ENCODE results near the gene ERLEC1.
"Not testable (repeated sequence)": the region's sequence is repeated elsewhere in the genome, so short reads cannot be mapped to it uniquely, and the experiment has no call there.

ERLEC1 gene

DNA sequence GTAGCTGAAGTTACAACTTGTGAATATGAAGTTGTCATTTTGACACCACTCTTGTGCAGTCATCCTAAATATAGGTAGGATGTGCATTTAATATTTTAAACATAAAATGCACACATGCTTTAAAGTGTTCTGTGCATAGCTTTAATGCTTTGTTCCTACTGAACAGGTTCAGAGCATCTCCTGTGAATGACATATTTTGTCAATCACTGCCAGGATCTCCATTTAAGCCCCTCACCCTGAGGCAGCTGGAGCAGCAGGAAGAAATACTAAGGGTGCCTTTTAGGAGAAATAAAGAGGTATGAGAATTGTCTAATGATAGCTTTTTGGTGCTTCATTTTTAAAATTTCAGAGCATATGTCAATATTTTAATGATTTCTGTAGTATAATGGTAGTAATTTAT, 14.7 kb downstream of the ERLEC1 start:
- H3K4me1 Mint-ChIP-seq: no peaks in the 10 kb centered on the region
- H3K27me3 Mint-ChIP-seq: no peaks in the 10 kb centered on the region
- H3K4me3 Mint-ChIP-seq: no peak overlapping the region
- no peak overlapping the region for H3K27ac Mint-ChIP-seq
- H3K9me3 Mint-ChIP-seq: no peaks in the 10 kb centered on the region
- peaks cover 19% of the 10 kb centered on the region for H3K36me3 Mint-ChIP-seq
- ATAC-seq (ENCODE audit: low read depth) (no peak), DNase-seq (ENCODE audit: low spot score in 2 of 2) (no peak)

DNA sequence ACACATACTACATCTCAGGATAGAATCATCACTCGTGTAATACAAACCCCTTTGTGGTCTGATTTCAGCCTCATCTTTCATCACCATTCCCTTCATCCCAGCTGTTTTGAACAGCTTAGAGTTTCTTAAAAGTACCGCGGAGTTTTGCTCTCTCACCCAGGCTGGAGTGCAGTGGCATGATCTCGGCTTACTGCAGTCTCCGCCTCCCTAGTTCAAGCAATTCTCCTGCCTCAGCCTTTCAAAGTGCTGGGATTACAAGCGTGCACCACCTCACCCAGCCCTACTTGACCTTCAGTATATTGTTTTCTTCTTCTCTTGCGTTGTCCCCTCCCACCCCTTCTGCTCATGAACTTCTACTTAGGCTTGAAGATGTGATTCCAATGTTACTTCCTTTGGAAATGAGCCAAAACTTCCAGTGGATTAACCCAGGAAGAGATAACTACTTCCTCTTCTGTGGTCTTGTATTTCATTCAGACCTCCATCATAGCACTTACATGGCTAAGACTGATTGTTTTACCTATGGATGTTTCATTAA, 15.8 kb downstream of the ERLEC1 start:
- DNase-seq (ENCODE audit: low spot score in 2 of 2) (no peak), ATAC-seq (ENCODE audit: low read depth) (no peak)
- Mint-ChIP-seq H3K36me3 (peaks cover 22% of the 10 kb centered on the region), H3K4me3 (no peak overlapping the region), H3K4me1 (no peaks in the 10 kb centered on the region), H3K27me3 (no peaks in the 10 kb centered on the region), H3K27ac (no peak overlapping the region), H3K9me3 (no peaks in the 10 kb centered on the region)

DNA sequence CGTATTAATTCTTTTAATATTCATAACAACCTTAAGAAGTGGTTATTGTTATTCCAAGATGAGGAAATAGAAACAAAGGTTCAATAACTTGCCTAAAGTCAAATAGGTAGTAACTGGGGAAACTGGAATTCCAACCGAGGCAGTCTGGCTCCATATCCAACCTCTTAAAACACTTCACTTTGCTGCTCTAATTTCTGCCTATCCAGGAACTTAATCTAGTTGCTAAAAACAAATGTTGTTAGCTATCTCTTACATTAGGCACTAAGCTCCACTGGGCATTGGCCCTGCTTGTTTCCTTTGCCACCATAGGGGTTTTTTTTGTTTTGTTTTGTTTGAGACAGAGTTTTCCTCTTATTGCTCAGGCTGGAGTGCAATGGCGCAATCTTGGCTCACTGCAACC, 24.8 kb downstream of the ERLEC1 start:
- Mint-ChIP-seq H3K27me3 (no peaks in the 10 kb centered on the region), H3K9me3 (no peaks in the 10 kb centered on the region), H3K27ac (no peak overlapping the region), H3K4me3 (no peak overlapping the region), H3K36me3 (peaks cover 35% of the 10 kb centered on the region), H3K4me1 (no peaks in the 10 kb centered on the region)
- DNase-seq (ENCODE audit: low spot score in 2 of 2) (no peak), ATAC-seq (ENCODE audit: low read depth) (no peak)

DNA sequence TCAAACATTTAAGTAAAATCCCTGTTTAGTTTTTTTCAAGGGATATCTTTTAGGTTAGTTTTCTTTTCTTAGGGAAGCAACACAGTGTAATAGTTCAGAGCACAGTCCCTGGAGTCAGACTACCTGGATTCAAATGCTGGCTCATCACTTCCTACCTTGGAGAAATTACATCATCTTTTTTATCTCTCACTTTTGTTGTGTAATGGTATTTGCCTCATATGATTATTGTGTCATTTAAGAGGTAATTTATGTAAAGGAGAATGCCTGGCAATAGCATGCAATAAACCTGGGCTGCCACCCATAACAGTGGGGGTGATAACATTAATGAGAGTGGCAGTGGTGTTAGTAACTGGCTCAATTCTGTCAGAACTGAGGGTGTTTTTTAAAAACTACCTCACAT, 26.3 kb downstream of the ERLEC1 start:
- H3K27me3 Mint-ChIP-seq: no peaks in the 10 kb centered on the region
- no peak for DNase-seq (ENCODE audit: low spot score in 2 of 2)
- H3K36me3 Mint-ChIP-seq: peaks cover 42% of the 10 kb centered on the region
- no peak for ATAC-seq (ENCODE audit: low read depth)
- H3K27ac Mint-ChIP-seq: no peak overlapping the region
- H3K9me3 Mint-ChIP-seq: no peaks in the 10 kb centered on the region
- H3K4me1 Mint-ChIP-seq: no peaks in the 10 kb centered on the region
- H3K4me3 Mint-ChIP-seq: no peak overlapping the region

DNA sequence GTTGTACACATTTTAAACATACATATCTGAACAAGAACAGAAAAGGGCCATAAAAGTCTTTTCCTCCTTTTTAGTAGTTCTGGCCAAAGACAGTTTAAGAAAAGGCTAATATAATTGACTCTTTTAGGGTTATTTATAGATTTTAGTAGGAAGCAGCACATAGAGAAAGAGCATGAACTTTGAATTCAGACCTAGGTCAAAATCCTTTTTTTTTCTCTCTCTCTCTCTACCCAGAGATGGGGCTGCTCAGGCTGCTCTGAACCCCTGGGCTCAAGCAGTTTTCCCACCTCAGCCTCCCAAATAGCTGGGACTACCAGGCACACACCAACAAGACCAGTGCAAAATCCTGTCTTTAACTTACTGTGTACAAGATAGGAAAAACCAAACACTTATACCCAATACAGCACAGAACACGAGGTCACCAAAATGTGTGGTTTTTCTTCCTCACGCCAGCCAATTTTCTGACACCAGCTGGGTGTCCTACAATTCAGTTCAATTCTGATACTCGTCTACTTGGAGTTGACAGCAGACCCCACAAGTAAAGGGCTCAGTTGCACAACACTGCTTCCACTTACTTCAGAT, 32.1 kb downstream of the ERLEC1 start:
- H3K4me1 Mint-ChIP-seq: no peaks in the 10 kb centered on the region
- no peaks in the 10 kb centered on the region for H3K9me3 Mint-ChIP-seq
- H3K36me3 Mint-ChIP-seq: peaks cover 25% of the 10 kb centered on the region
- DNase-seq (ENCODE audit: low spot score in 2 of 2): no peak
- H3K27me3 Mint-ChIP-seq: no peaks in the 10 kb centered on the region
- ATAC-seq (ENCODE audit: low read depth): no peak
- no peak overlapping the region for H3K4me3 Mint-ChIP-seq
- no peak overlapping the region for H3K27ac Mint-ChIP-seq

DNA sequence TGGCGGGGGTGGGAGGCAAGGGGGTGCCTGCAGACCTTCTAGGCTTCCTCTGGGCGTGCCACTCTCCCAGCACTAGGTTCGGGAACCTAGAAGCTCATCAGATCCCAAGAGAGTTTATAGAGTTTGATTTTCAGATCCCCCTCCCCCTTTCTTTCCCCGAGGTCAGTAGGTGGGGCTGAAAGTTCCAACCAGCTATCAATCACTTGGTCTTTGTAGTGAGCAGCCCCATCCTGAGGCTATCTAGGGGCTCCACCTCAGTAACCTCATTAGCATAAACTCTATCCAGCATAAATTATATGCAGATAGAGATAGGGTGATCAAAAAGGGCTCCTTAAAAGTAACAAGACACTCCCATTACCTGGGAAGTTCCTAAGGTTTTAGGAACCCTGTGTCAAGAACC, 32.8 kb downstream of the ERLEC1 start:
- no peaks in the 10 kb centered on the region for H3K9me3 Mint-ChIP-seq
- H3K4me1 Mint-ChIP-seq: no peaks in the 10 kb centered on the region
- ATAC-seq (ENCODE audit: low read depth) (no peak), DNase-seq (ENCODE audit: low spot score in 2 of 2) (no peak)
- no peaks in the 10 kb centered on the region for H3K27me3 Mint-ChIP-seq
- no peak overlapping the region for H3K27ac Mint-ChIP-seq
- no peak overlapping the region for H3K4me3 Mint-ChIP-seq
- H3K36me3 Mint-ChIP-seq: peaks cover 24% of the 10 kb centered on the region

DNA sequence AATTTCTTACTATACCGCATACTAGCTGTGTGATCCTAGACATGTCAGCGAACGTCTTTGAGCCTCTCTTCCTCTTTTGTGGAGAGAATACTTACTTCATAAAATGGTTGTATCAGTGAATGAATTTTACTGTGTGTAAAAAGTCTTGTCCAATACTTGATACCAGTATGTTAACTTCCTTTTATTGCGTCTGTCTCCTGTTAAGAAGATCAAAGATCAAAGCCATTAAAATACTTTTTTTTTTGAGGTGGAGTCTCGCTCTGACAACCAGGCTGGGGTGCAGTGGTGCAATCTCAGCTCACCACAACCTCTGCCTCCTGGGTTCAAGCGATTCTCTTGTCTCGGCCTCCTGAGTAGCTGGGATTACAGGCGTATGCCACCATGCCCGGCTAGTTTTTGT, 33.2 kb downstream of the ERLEC1 start:
- no peaks in the 10 kb centered on the region for H3K27me3 Mint-ChIP-seq
- H3K4me1 Mint-ChIP-seq: no peaks in the 10 kb centered on the region
- H3K4me3 Mint-ChIP-seq: no peak overlapping the region
- H3K36me3 Mint-ChIP-seq: peaks cover 23% of the 10 kb centered on the region
- peak overlapping the region; percentile 11 for H3K27ac Mint-ChIP-seq
- no peaks in the 10 kb centered on the region for H3K9me3 Mint-ChIP-seq
- DNase-seq (ENCODE audit: low spot score in 2 of 2) (no peak), ATAC-seq (ENCODE audit: low read depth) (no peak)

DNA sequence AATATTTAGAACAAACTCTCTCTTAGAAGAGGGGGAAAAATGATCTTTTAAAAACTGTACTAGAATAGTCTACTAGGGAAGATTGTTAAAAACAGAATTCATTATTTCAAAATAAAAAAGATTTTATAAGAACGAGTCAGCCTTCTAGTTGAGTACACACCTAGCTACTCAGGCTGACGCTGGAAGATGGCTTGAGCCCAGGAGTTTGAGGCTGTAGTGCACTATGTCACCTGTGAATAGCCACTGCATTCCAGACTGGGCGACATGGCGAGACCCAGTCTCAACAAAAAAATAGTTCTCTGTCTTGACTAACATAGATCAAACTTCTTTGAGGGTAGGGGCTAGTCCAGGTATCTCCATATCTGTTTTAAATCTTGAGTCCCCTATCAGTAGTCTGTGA, 33.9 kb downstream of the ERLEC1 start:
- peak overlapping the region; percentile 11 for H3K27ac Mint-ChIP-seq
- ATAC-seq (ENCODE audit: low read depth): no peak
- no peaks in the 10 kb centered on the region for H3K9me3 Mint-ChIP-seq
- peaks cover 19% of the 10 kb centered on the region for H3K36me3 Mint-ChIP-seq
- H3K27me3 Mint-ChIP-seq: no peaks in the 10 kb centered on the region
- no peaks in the 10 kb centered on the region for H3K4me1 Mint-ChIP-seq
- no peak for DNase-seq (ENCODE audit: low spot score in 2 of 2)
- H3K4me3 Mint-ChIP-seq: no peak overlapping the region

DNA sequence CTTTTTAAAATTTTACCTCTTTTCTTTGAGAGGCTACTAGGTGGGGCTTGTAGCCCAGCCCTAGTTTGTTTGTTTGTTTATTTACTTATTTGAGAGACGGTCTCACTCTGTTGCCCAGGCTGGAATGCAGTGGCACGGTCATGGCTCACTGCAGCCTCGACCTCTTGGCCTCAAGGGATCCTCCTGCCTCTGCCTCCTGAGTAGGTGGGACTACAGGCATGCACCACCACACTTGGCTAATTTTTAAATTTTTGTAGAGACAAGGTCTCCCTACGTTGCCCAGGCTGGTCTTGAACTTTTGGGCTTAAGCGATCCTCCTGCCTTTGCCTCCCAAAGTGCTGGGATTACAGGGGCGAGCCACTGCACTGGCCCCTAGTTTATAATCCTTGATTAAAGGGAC, 35.0 kb downstream of the ERLEC1 start:
- H3K27ac Mint-ChIP-seq: no peak overlapping the region
- H3K9me3 Mint-ChIP-seq: no peaks in the 10 kb centered on the region
- H3K4me1 Mint-ChIP-seq: no peaks in the 10 kb centered on the region
- no peaks in the 10 kb centered on the region for H3K27me3 Mint-ChIP-seq
- ATAC-seq (ENCODE audit: low read depth): no peak
- DNase-seq (ENCODE audit: low spot score in 2 of 2): no peak
- peaks cover 16% of the 10 kb centered on the region for H3K36me3 Mint-ChIP-seq
- H3K4me3 Mint-ChIP-seq: no peak overlapping the region

DNA sequence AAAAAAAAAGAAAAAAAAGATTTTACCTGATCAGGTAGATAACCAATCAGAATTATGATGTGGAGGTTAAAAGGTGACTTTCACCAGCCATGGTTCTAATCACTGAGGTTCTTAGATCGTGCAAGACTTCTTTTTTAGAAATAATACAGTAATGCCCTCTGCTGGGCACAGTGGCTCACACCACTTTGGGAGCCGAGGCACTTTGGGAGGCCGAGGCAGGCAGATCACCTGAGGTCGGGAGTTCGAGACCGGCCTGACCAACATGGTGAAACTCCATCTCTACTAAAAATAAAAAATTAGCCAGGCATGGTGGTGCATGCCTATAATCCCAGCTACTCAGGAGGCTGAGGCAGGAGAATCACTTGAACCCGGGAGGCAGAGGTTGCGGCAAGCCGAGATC, 36.8 kb downstream of the ERLEC1 start:
- H3K9me3 Mint-ChIP-seq; H3K27me3 Mint-ChIP-seq; DNase-seq (ENCODE audit: low spot score in 2 of 2): not testable (repeated sequence)

DNA sequence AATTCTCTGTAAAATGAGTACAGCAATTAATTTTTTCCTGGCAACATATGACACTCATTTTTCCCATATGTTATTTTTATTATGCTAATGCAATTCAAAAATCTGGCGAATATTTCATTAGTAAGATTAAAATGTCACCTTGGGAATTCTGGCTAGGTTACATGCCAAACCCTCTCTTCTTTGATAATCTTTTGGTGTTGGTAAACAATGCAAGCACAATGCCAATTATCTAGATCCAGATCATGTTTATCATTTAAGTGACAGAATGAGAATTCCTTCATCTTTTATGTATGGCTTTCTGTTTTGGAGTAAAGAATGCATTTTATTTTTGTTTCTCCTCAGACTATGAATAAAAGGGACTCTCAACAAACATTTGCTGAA, 39.2 kb downstream of the ERLEC1 start:
- Mint-ChIP-seq H3K36me3 (peaks cover 19% of the 10 kb centered on the region), H3K9me3 (peaks cover 10% of the 10 kb centered on the region), H3K27ac (no peak overlapping the region), H3K27me3 (no peaks in the 10 kb centered on the region), H3K4me3 (no peak overlapping the region), H3K4me1 (no peaks in the 10 kb centered on the region)
- no peak for DNase-seq (ENCODE audit: low spot score in 2 of 2)
- ATAC-seq (ENCODE audit: low read depth): no peak

More for the DNA sequence above, 36.8 kb downstream of the ERLEC1 start:
- not testable (repeated sequence) for H3K27ac Mint-ChIP-seq; H3K4me3 Mint-ChIP-seq; H3K4me1 Mint-ChIP-seq; ATAC-seq (ENCODE audit: low read depth)
- H3K36me3 Mint-ChIP-seq: peaks cover 17% of the 10 kb centered on the region

DNA sequence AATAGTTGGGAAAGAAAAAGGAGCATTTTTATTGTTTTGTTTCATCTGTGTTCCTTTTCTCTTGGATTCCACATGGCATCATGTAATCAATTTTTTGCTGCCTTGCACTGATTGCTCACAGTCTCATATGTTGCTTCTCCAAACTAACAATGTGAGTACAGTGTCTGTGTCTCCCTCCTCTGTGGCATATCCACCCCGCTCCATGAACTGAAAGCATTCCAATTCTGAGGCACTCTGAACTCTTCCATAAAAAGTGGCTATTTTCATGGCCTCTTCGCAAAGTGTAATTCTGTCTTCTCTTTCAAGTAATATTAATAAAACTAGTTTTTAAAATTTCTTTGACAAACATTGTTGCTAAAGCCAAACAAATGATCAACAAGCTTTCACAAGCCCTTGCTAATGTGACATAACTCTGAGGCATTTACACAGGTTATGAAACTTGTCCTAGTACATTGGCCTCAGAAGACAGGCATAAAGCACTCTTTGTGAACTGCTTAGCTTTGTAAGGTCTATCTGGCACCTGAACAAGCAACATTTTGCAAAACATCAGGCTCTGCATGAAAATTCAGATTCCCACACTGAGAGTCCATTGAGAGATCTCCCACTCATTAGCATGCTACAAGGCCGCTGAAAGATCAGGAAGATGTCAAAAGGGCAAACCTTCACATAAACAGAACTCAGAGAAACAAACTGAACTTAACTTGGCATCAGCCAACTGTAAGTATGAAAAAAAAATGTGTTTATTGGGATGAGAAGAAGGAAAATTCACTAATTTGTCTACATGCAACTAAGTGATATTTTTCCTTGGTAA, 39.9 kb downstream of the ERLEC1 start:
- H3K9me3 Mint-ChIP-seq: peaks cover 10% of the 10 kb centered on the region
- no peaks in the 10 kb centered on the region for H3K4me1 Mint-ChIP-seq
- no peak overlapping the region for H3K27ac Mint-ChIP-seq
- no peak overlapping the region for H3K4me3 Mint-ChIP-seq
- H3K36me3 Mint-ChIP-seq: peaks cover 23% of the 10 kb centered on the region
- no peaks in the 10 kb centered on the region for H3K27me3 Mint-ChIP-seq
- DNase-seq (ENCODE audit: low spot score in 2 of 2) (no peak), ATAC-seq (ENCODE audit: low read depth) (no peak)

DNA sequence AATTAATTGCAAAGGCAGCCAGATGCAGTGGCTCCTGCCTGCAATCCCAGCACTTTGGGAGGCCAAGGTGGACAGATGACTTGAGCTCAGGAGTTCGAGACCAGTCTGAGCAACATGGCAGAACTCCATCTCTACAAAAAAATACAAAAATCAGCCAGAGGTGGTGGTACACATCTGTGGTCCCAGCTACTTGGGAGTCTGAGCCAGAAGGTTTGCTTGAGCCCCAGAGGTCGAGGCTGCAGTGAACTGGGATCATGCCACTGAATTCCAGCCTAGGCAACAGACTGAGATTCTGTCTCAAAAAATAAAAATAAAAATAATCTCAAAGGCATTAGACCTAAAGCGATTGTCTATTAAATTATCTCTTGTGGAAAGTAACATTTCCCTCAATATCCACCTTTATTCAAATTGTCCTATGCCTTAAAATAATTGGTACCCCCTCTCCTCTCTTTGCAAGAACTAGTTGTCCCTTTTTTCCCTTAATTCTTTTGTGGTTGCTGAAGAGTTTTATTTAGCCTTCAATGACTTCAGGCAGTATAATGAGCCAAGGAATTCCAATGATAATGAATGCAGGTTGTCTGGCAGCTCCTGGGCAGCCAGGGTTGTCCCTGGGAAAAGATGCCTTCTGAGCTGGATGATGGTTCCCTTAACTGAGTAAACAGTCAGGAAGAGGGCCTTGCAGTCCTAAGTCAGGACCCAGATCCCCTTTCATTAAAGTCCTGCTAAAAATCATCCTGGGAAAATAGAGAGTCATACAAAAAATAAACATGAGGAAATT, 40.7 kb downstream of the ERLEC1 start:
- Mint-ChIP-seq H3K36me3 (peaks cover 21% of the 10 kb centered on the region), H3K9me3 (peaks cover 10% of the 10 kb centered on the region), H3K4me3 (no peak overlapping the region), H3K27me3 (no peaks in the 10 kb centered on the region), H3K4me1 (no peaks in the 10 kb centered on the region), H3K27ac (peak overlapping the region; percentile 77)
- ATAC-seq (ENCODE audit: low read depth): no peak
- DNase-seq (ENCODE audit: low spot score in 2 of 2): no peak

DNA sequence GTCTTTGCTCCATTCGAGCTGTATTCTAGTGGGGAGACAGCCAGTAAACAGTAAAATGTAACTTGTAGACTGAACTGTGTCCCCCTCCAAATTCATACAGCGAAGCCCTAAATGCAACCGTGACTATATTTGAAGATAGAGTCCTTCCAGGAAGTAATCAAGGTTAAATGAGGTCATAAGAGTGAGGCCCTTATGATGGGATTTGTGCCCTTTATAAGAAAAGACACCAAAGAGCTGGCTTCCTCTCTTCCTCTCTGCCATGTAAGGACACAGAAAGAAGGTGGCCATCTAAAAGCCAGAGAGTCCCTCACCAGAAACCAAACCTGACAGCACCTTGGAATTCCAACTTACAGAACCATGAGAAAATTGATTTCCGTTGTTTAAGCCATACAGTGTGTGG, 41.5 kb downstream of the ERLEC1 start:
- H3K4me3 Mint-ChIP-seq: no peak overlapping the region
- no peak overlapping the region for H3K27ac Mint-ChIP-seq
- H3K36me3 Mint-ChIP-seq: peaks cover 21% of the 10 kb centered on the region
- DNase-seq (ENCODE audit: low spot score in 2 of 2) (no peak), ATAC-seq (ENCODE audit: low read depth) (no peak)
- H3K27me3 Mint-ChIP-seq: no peaks in the 10 kb centered on the region
- no peaks in the 10 kb centered on the region for H3K4me1 Mint-ChIP-seq
- peaks cover 10% of the 10 kb centered on the region for H3K9me3 Mint-ChIP-seq
